Lower lobe of right lung (tissue), 2 donors: ENCODE measurements around the gene TRPV4. TPM values are rescaled to one million over a fixed set of nuclear protein-coding genes. Genes with fewer than 3 reads are reported as not detected.

Source experiments
- ATAC-seq, 2 donors: fragments of 200-7000 bp; cut with Tn5 transposase; one replicate each; pipeline ENCODE4 v1.9.1; 2020 to 2022; ENCODE audit warnings: mild to moderate bottlenecking in 2 of 2, moderate library complexity in 2 of 2
- DNase-seq: peaks from one replicate; pipeline ENCODE4 v3.0.0-alpha.2; 2020
- H3K27ac ChIP-seq: fragments of 200-600 bp; one replicate; pipeline ENCODE4 v1.8.0; 2022
- H3K27me3 ChIP-seq: fragments of 200-600 bp; one replicate; pipeline ENCODE4 v1.8.0; 2022; ENCODE audit warnings: low read depth
- H3K36me3 ChIP-seq: fragments of 200-600 bp; one replicate; pipeline ENCODE4 v1.8.0; 2022; ENCODE audit warnings: mild to moderate bottlenecking
- H3K4me1 ChIP-seq: fragments of 200-600 bp; one replicate; pipeline ENCODE4 v1.8.0; 2022
- H3K4me3 ChIP-seq: fragments of 200-600 bp; one replicate; pipeline ENCODE4 v1.8.0; 2022; ENCODE audit warnings: mild to moderate bottlenecking
- H3K9me3 ChIP-seq: fragments of 200-600 bp; one replicate; pipeline ENCODE4 v1.8.0; 2022
- intact Hi-C: fragments of 100-400 bp; cut with DNase I; formaldehyde crosslinking; loops from one replicate; pipeline ENCODE4 v1.11.0; 2022
- total RNA-seq: library from RNA; stranded (reverse); fragmentation: NEBNext Ultra II Directional; extraction: Animal tissue kit (Norgen Biotek cat#: 25700); gene quantifications from one replicate; pipeline ENCODE4 v1.2.1, GENCODE V29; 2021
- TF ChIP-seq, protein P1 (sequence below): fragments of 200-600 bp; IDR thresholded peaks from one replicate; pipeline ENCODE4 v1.8.0; 2022; ENCODE audit warnings: antibody characterized with exemption, mild to moderate bottlenecking
- donor health status: DM: no; HTN: yes; CAD: no; lungs with severe emphysema.

Gene TRPV4
- total RNA-seq, 1 donor from 2014 or later: 7.7 TPM

GRCh38 chr12:109773384-109774011, 59.7 kb downstream of the TRPV4 start:
- no peak overlapping the region for H3K27ac ChIP-seq
- no peaks in the 10 kb centered on the region for H3K9me3 ChIP-seq
- DNase-seq (peak; percentile 48), ATAC-seq (peak; percentile 49 to 54)
- TF ChIP-seq, protein P1, sequence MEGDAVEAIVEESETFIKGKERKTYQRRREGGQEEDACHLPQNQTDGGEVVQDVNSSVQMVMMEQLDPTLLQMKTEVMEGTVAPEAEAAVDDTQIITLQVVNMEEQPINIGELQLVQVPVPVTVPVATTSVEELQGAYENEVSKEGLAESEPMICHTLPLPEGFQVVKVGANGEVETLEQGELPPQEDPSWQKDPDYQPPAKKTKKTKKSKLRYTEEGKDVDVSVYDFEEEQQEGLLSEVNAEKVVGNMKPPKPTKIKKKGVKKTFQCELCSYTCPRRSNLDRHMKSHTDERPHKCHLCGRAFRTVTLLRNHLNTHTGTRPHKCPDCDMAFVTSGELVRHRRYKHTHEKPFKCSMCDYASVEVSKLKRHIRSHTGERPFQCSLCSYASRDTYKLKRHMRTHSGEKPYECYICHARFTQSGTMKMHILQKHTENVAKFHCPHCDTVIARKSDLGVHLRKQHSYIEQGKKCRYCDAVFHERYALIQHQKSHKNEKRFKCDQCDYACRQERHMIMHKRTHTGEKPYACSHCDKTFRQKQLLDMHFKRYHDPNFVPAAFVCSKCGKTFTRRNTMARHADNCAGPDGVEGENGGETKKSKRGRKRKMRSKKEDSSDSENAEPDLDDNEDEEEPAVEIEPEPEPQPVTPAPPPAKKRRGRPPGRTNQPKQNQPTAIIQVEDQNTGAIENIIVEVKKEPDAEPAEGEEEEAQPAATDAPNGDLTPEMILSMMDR: no peak
- intact Hi-C loops: loop anchor here (10.0 kb wide), 1 partner anchor 249 kb away; no protein-coding TSS in a partner anchor
- H3K4me1 ChIP-seq: peaks cover 12% of the 10 kb centered on the region
- peak overlapping the region; percentile 17 for H3K4me3 ChIP-seq
- H3K27me3 ChIP-seq: no peaks in the 10 kb centered on the region
- H3K36me3 ChIP-seq: no peaks in the 10 kb centered on the region

DNA sequence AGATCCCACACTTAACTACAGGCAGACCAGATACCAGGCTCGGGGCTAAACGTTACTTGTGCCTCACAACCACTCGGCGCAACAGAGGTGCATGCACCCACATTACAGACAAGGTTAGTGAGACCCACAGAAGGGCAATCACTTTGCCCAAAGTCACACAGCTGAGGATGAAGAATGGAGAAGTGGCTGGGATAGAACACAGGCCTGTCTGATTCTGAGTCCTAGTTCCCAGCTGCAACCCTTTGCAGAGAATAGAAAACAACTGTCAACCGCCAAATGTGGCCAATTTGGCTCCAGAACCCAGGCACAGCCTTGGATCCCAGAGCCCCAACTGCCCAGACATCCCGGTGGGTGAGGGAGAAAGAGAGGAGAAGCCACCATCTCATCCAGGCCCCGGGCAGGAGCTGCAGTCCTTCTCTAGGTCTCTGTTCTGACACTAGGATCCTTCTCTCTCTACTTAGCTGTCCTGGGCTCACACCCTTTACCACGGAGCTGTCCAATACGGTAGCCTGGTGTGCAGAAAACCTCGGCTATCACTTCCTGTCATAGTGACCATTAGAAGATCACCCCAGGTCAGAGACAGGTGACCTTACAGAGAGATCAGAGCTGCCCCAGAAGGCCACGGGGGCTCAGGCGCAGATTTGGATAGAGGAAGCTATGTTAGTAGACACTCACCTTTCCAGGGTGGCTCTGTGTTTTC, 60.4 kb downstream of the TRPV4 start:
- no peak overlapping the region for H3K4me3 ChIP-seq
- H3K9me3 ChIP-seq: no peaks in the 10 kb centered on the region
- intact Hi-C loops: loop anchor here (10.0 kb wide), 1 partner anchor 248 kb away; no protein-coding TSS in a partner anchor
- TF ChIP-seq, protein P1: no peak
- DNase-seq: peak; percentile 9
- H3K36me3 ChIP-seq: no peaks in the 10 kb centered on the region
- H3K4me1 ChIP-seq: peaks cover 12% of the 10 kb centered on the region
- H3K27me3 ChIP-seq: no peaks in the 10 kb centered on the region
- no peak for ATAC-seq
- no peak overlapping the region for H3K27ac ChIP-seq

GRCh38 chr12:109771746-109772621, 61.2 kb downstream of the TRPV4 start:
- Histone ChIP-seq H3K27me3 (no peaks in the 10 kb centered on the region), H3K9me3 (no peaks in the 10 kb centered on the region), H3K36me3 (no peaks in the 10 kb centered on the region), H3K4me1 (peaks cover 12% of the 10 kb centered on the region), H3K27ac (no peak overlapping the region), H3K4me3 (no peak overlapping the region)
- TF ChIP-seq, protein P1: no peak
- DNase-seq (peak; percentile 24), ATAC-seq (no peak)
- intact Hi-C loops: loop anchor here (10.0 kb wide), 1 partner anchor 247 kb away; no protein-coding TSS in a partner anchor

GRCh38 chr12:109770861-109771670, 62.1 kb downstream of the TRPV4 start:
- TF ChIP-seq, protein P1: no peak
- ATAC-seq (no peak), DNase-seq (peak; percentile 23)
- intact Hi-C loops: loop anchor here (10.0 kb wide), 1 partner anchor 246 kb away; no protein-coding TSS in a partner anchor
- H3K4me1 ChIP-seq: peaks cover 12% of the 10 kb centered on the region
- H3K27me3 ChIP-seq: no peaks in the 10 kb centered on the region
- H3K36me3 ChIP-seq: no peaks in the 10 kb centered on the region
- H3K9me3 ChIP-seq: no peaks in the 10 kb centered on the region
- no peak overlapping the region for H3K4me3 ChIP-seq
- no peak overlapping the region for H3K27ac ChIP-seq
